ENCODE results near the gene TXLNB. TPM values are rescaled to one million over a fixed set of nuclear protein-coding genes. Genes with fewer than 3 reads are reported as not detected.
"Not testable (repeated sequence)": the region's sequence is repeated elsewhere in the genome, so short reads cannot be mapped to it uniquely, and the experiment has no call there.

The TXLNB gene
- total RNA-seq, 1 experiment from 2014 or later, result 0.22 TPM

DNA sequence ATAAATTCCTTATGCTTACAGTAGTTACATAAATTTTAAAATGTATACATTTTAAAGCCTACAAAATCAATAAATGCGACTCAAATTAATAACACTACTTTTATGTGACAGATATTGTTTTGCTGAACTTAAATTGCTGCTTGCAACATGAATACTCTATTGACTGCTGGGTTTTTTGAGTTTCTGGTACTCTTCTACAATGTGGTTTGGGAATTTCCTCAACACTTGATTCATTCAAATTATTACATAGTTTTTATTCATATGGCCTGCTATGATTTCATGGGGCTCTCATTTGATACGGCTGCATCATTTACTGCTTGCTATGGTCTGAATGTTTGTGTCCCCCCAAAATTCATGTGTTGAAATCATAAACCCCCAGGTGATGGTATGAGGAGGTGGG is 2.3 kb upstream of the TXLNB start:
- ATAC-seq, result no peak
- no TSS peak for BruUV-seq (replicated peaks)
- H3F3A ChIP-seq (ENCODE audit: low read length, unreplicated experiment), result no peaks in the 10 kb centered on the region
- no peaks in the 10 kb centered on the region for H3K79me2 ChIP-seq (ENCODE audit: low read length)
- H4K20me1 ChIP-seq (ENCODE audit: low read length), result no peaks in the 10 kb centered on the region
- no peak overlapping the region for H3K9ac ChIP-seq (ENCODE audit: low read length)
- no peaks in the 10 kb centered on the region for H3K27me3 ChIP-seq (ENCODE audit: low read length)
- H3K36me3 ChIP-seq (ENCODE audit: low read depth, low read length), result no peaks in the 10 kb centered on the region
- TF ChIP-seq EZH2phosphoT487 (IDR thresholded peaks at IDR 0.05; ENCODE audit: borderline replicate concordance, low read length), result no peak
- no peak for TF ChIP-seq EZH2 (IDR thresholded peaks at IDR 0.05; ENCODE audit: low read length, unreplicated experiment)
- TF ChIP-seq, protein P1, sequence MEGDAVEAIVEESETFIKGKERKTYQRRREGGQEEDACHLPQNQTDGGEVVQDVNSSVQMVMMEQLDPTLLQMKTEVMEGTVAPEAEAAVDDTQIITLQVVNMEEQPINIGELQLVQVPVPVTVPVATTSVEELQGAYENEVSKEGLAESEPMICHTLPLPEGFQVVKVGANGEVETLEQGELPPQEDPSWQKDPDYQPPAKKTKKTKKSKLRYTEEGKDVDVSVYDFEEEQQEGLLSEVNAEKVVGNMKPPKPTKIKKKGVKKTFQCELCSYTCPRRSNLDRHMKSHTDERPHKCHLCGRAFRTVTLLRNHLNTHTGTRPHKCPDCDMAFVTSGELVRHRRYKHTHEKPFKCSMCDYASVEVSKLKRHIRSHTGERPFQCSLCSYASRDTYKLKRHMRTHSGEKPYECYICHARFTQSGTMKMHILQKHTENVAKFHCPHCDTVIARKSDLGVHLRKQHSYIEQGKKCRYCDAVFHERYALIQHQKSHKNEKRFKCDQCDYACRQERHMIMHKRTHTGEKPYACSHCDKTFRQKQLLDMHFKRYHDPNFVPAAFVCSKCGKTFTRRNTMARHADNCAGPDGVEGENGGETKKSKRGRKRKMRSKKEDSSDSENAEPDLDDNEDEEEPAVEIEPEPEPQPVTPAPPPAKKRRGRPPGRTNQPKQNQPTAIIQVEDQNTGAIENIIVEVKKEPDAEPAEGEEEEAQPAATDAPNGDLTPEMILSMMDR (conservative IDR thresholded peaks at IDR 0.05; ENCODE audit: low read depth, low read length), result no peak
- no peak for DNase-seq
- intact Hi-C loops (cut with micrococcal nuclease), result no loop called here
- no peak overlapping the region for H3K4me3 ChIP-seq (ENCODE audit: low read length)
- peaks cover 11% of the 10 kb centered on the region for H3K4me1 ChIP-seq (ENCODE audit: insufficient read depth, low read length)
- ChIA-PET CTCF (no interaction called here), POLR2A (ENCODE audit: unreplicated experiment) (no interaction called here)
- H3K4me2 ChIP-seq (ENCODE audit: low read length), result no peak overlapping the region
- H2AFZ ChIP-seq (ENCODE audit: low read length), result no peak overlapping the region
- no peaks in the 10 kb centered on the region for H3K9me2 ChIP-seq (replicated peaks; ENCODE audit: low read length)
- no peaks in the 10 kb centered on the region for H3K9me3 ChIP-seq (ENCODE audit: low read length)
- no peak overlapping the region for H3K27ac ChIP-seq (ENCODE audit: low read length)

DNA sequence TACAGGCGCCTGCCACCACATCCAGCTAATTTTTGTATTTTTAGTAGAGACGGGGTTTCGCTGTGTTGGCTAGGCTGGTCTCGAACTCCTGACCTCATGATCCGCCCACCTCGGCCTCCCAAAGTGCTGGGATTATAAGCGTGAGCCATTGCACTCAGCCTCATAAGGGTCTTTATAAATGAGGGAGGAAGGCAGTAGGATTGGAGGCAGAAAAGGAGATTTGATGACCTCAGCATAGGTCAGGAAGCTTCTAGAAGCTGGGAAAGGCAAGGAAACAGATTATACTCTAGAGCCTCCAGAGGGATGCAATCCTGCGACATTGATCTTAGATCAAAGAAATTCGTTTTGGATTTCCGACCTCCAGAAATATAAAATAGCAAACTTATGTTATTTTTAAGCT is 1.4 kb upstream of the TXLNB start:
- H3K4me2 ChIP-seq (ENCODE audit: low read length); H2AFZ ChIP-seq (ENCODE audit: low read length); POLR2A ChIA-PET (ENCODE audit: unreplicated experiment); H3K4me3 ChIP-seq (ENCODE audit: low read length); ATAC-seq; intact Hi-C loops (cut with micrococcal nuclease); CTCF ChIA-PET; H3K27ac ChIP-seq (ENCODE audit: low read length); DNase-seq; H3K27me3 ChIP-seq (ENCODE audit: low read length); H3K9me3 ChIP-seq (ENCODE audit: low read length); H3K79me2 ChIP-seq (ENCODE audit: low read length); H3K9me2 ChIP-seq (replicated peaks; ENCODE audit: low read length); H3K36me3 ChIP-seq (ENCODE audit: low read depth, low read length); BruUV-seq (replicated peaks); H4K20me1 ChIP-seq (ENCODE audit: low read length); H3K9ac ChIP-seq (ENCODE audit: low read length); H3F3A ChIP-seq (ENCODE audit: low read length, unreplicated experiment): not testable (repeated sequence)
- peaks cover 11% of the 10 kb centered on the region for H3K4me1 ChIP-seq (ENCODE audit: insufficient read depth, low read length)

DNA sequence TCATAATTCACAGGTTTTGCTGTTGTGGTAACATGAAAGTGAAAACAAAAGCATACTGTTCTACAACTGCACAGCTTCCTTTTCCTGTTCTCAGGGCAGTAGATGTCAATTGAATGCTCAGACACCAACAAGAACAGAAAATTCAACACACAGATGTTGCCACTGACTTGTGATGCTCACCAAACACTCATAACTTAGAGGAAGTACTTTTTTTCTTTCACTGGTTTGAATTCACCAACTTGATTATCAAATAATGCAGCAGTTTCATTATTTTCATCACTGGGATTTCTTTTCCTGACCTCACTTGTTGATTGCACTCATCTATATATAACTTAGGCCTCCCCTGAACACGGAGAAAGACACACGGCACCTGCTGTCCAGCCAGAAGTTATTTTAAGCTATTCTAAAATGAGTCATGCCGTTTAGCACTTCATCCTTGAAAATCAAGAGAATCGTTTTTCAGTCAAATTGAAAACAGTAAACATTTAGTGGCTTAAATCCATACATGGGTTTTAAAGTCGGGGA is 949 bp downstream of the TXLNB start:
- Histone ChIP-seq H3F3A (ENCODE audit: low read length, unreplicated experiment) (no peaks in the 10 kb centered on the region), H3K9me2 (replicated peaks; ENCODE audit: low read length) (no peaks in the 10 kb centered on the region), H3K4me2 (ENCODE audit: low read length) (no peak overlapping the region), H4K20me1 (ENCODE audit: low read length) (no peaks in the 10 kb centered on the region), H3K9me3 (ENCODE audit: low read length) (no peaks in the 10 kb centered on the region), H3K4me1 (ENCODE audit: insufficient read depth, low read length) (no peaks in the 10 kb centered on the region), H3K27ac (ENCODE audit: low read length) (no peak overlapping the region), H3K27me3 (ENCODE audit: low read length) (no peaks in the 10 kb centered on the region), H3K79me2 (ENCODE audit: low read length) (no peaks in the 10 kb centered on the region), H3K9ac (ENCODE audit: low read length) (no peak overlapping the region), H2AFZ (ENCODE audit: low read length) (no peak overlapping the region), H3K36me3 (ENCODE audit: low read depth, low read length) (no peaks in the 10 kb centered on the region), H3K4me3 (ENCODE audit: low read length) (no peak overlapping the region)
- ATAC-seq (no peak), DNase-seq (no peak)
- POLR2A ChIA-PET (ENCODE audit: unreplicated experiment), result no interaction called here
- BruUV-seq (replicated peaks), result no TSS peak
- intact Hi-C loops (cut with micrococcal nuclease), result no loop called here
- CTCF ChIA-PET, result no interaction called here
- TF ChIP-seq EZH2phosphoT487 (IDR thresholded peaks at IDR 0.05; ENCODE audit: borderline replicate concordance, low read length), result no peak
- TF ChIP-seq, protein P1 (conservative IDR thresholded peaks at IDR 0.05; ENCODE audit: low read depth, low read length), result no peak
- no peak for TF ChIP-seq EZH2 (IDR thresholded peaks at IDR 0.05; ENCODE audit: low read length, unreplicated experiment)

All from PC-3 (cell line).